IPS-NIHi11 (cell line): Measurements from ENCODE around the gene FAM9B.

Experiments
- DNase-seq: peaks from one replicate; pipeline ENCODE4 v3.0.0; 2012; ENCODE audit warnings: mixed read lengths, low spot score

FAM9B gene

DNA sequence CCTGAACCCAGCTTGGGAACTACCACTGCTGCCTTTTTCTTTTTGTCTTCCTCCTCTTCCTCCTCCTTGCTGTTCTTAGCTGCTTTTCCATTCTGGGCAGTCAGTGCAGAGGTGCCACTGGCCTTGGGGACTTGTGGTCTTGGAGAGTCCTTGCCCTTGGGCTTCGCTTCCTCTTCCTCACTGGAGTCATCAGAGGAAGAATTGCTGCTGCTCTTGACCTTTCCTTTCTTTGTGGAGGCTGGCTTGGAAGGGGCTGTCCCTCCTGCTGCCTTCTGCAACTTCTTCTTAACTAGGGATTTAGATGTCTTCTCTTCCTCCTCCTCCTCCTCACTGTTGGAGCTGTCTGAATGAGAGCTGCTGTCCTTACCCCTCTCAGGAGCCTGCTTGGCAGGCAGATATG is 53.2 kb downstream of the FAM9B start:
- no peak for DNase-seq
